Fibroblast of skin of back (primary cell): ENCODE data around the gene PTPRCAP.
A peak's percentile ranks its signal among the peaks of the same experiment; 100 is the strongest.
"Not testable (repeated sequence)": the region's sequence is repeated elsewhere in the genome, so short reads cannot be mapped to it uniquely, and the experiment has no call there.

Experiments
- DNase-seq: peaks from one replicate; pipeline ENCODE4 v3.0.0-alpha.2; 2013

Gene PTPRCAP

DNA sequence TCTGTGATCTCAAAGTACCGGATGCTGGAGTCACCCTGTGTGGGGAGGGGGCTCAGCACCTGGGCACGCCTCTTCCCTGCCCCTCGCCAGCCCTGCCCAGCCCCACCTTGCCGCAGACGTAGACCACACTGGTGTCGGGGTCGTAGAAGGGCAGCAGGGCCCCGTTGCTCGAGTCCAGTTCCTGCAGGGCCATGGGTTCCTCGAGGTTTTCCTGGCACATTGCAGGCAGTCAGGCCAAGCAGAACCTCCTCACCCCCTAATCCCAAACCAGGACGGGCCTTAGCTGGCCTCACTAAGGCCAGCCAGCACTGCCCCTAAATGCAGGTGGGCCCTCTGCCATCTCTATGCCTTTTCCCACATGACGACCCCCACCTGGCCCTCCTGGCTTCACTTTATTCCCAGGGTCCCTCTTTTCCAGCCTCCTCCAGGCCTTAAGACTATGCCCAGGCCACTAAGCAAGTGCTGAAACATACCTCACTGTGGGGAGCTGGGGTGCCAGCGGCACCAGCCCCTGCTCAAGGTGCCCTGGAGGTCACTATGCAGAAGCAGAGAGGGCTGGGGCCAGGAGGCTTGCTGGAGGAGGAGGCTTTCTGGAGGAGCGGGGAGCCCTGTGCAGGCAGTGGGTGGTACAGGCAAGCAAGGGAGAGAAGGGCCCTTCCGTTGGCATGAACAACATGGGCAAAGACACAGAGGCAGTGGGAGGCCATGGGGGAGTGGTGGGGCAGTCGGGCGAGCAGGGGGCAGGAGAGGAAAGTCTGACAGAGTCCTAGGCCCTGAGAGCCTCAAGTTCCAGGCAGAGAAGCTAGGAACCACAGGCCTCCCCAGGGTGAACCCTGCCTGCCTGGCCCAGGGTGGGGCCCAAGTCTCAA lies 3.0 kb upstream of the PTPRCAP start:
- DNase-seq: no peak

GRCh38 chr11:67439321-67440228 lies 2.1 kb upstream of the PTPRCAP start:
- DNase-seq: peak; percentile 23

DNA sequence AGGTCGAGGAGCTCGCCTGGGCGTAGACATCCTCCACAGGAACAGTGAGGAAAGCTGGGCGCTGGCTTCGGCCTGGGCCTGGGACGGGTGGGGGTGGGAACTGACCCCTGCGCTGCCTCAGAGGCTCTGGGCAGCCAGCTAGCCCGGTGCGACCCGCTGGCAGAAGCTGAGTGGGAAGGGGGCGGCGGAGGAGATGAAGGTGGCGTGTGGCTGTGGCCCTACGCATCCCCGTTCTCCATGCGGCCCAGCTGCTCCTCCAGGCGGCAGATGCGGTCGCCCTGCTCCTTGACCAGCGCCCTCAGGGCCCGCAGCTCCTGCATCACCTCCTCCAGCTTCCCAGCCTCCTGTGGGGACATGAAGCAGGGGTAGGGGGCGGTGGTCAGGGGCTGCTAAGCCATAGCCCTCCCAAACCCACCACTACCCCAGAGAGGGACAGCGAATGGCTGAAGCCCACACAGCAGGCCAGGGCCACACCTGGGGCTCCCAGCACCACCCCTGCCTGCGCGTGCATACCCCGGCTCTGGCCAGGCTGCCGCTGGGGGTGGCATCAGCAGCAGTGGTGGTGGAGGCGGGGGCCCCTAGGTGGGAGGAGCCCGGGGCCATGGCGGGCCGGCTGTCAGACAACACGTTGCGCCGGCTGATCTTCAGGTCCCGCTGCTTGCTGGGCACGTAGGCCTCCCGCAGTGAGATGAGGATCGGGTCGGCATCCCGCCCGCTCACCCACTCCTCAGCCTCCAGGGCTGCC lies 848 bp upstream of the PTPRCAP start:
- no peak for DNase-seq

GRCh38 chr11:67437809-67438157 lies 301 bp upstream of the PTPRCAP start:
- no peak for DNase-seq

- DNase-seq: peak; percentile 55
Measured at GRCh38 chr11:67436459-67437081, 912 bp downstream of the PTPRCAP start.

DNA sequence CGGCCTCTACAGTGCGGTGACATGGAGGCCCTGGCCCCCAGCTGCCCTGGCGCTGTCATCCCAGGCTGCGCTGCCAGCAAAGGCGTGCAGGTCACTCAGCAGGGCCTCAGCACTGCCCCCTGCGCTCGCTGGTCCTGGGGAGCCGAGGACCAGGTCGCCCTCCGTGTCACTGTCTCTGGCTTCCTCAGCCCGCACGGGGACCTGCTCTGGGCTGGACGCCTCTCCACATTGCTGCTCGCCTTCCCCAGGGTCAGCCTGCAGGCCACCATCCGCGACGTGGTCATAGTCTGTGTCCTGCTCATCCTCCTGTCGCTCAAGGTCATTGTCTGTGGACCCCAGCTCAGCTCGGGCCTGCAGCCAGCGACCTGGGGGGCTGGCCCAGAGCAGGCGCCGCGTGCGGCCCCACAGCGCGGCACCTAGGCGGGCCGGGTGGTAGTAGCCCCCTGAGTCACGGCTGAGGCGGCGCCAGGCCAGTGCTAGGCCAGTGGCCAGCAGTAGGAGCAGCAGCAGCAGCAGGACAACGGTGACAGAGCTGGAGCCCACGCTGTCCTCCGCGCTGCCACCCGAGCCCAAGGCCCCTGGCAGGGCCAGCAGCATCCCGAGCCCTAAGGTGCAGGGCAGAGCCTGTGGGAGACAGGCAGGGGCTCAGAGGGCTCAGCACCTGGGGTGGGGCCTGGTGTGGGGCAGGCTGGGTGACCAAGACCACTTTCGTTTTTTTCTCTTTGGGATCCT lies 1.6 kb downstream of the PTPRCAP start:
- DNase-seq: no peak

- no peak for DNase-seq
Measured at GRCh38 chr11:67435031-67435726, 2.3 kb downstream of the PTPRCAP start.

GRCh38 chr11:67434395-67434881 lies 3.0 kb downstream of the PTPRCAP start:
- DNase-seq: no peak

- no peak for DNase-seq
Measured at GRCh38 chr11:67433536-67434394, 3.7 kb downstream of the PTPRCAP start.

GRCh38 chr11:67432655-67433349 lies 4.7 kb downstream of the PTPRCAP start:
- DNase-seq: no peak

DNA sequence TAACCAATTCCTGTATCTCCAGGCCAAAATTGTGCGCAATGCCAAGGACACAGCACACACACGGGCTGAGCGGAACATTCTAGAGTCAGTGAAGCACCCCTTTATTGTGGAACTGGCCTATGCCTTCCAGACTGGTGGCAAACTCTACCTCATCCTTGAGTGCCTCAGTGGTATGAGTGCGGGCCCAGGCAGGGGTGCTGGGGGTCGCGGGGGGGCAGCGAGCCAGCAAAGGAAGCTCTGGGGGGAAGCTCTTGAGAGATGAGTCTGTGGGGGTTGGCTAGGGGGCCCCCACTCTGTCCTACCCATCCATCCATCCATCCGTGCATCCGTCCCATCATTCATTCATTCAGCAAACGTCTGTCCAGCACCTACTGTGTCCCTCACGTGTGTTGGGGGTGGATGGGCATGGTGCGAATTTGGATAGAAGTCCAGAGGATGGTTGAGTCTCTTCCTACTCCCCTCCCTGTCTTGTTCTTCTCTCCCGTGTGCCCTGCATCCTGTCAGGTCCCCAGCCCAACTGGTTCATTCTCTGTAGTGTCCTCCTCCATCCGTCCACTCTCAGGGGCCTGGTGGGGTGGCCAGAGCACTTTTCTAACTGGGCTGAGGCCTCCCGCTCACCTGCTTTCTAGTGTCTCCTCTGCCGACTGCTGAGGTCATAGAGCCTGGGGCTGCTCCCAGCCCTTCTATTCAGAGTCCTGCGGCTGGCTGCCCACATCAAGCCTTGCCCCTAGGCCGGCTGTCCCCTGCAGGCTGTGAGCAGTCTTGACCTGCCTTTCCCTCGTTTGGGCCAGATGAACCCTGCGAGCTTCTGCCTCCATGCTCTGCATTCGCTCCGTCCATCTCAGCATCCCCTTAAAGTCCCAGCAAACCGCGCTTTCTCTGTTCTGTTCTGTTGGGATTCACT lies 5.9 kb downstream of the PTPRCAP start:
- DNase-seq: no peak

GRCh38 chr11:67429722-67430121 lies 7.8 kb downstream of the PTPRCAP start:
- DNase-seq: no peak

- DNase-seq: no peak
Measured at GRCh38 chr11:67429038-67429668, 8.3 kb downstream of the PTPRCAP start.

DNA sequence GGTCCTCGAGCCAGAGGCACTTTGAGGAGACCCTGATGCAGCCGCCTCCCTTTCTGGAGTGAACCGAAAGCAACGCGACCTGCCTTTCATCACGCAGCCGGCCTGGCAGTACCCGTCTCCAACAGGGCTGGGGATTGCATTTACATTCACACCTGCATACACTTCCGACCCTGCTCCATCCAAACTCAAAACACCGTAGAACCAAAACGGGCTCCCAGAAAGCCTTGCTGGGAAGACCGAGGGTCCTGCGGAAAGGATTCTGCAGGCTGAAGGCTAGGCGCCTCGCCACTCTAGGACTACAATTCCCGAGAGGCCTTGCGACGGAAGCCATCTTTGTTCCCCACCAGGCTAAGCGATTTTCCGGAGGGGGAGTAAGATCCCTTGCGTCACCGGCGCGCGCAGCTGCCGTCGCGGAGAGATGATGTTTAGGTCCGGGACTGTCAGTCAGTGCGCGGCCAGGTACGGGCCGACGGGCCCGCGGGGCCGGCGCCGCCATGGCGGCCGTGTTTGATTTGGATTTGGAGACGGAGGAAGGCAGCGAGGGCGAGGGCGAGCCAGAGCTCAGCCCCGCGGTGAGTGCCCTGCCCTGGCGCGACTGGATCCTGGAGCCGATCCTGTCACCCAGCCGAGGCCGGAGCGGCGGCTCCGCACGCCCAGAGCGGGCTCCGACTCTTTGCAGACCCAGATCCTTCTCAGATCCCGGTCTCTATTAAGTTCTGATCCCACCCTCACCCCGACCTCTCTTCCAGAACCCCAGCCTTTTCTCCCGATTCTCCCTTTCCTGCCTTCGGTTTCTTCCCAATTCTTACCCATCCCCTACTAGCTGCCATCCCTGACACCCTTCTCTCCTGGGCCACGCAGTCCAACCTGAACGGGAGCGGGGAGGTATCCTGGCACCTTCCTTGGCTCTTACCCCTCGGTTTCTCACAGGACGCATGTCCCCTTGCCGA lies 9.2 kb downstream of the PTPRCAP start, which contains the start of gene RPS6KB2:
TSS of gene RPS6KB2 (plus strand) at position 443 of the 950 bp plus-strand sequence. CDS start at position 495, 52 bp downstream.
- peak; percentile 96 for DNase-seq

- DNase-seq: not testable (repeated sequence)
Measured at GRCh38 chr11:67427364-67427859, 10.1 kb downstream of the PTPRCAP start.
